Measurements from ENCODE around the gene STARD5. TPM values are rescaled to one million over a fixed set of nuclear protein-coding genes. Genes with fewer than 3 reads are reported as not detected.

Gene STARD5
- total RNA-seq, 4 donors from 2014 or later = 11.2 to 54.5 (median 41.3) TPM

DNA sequence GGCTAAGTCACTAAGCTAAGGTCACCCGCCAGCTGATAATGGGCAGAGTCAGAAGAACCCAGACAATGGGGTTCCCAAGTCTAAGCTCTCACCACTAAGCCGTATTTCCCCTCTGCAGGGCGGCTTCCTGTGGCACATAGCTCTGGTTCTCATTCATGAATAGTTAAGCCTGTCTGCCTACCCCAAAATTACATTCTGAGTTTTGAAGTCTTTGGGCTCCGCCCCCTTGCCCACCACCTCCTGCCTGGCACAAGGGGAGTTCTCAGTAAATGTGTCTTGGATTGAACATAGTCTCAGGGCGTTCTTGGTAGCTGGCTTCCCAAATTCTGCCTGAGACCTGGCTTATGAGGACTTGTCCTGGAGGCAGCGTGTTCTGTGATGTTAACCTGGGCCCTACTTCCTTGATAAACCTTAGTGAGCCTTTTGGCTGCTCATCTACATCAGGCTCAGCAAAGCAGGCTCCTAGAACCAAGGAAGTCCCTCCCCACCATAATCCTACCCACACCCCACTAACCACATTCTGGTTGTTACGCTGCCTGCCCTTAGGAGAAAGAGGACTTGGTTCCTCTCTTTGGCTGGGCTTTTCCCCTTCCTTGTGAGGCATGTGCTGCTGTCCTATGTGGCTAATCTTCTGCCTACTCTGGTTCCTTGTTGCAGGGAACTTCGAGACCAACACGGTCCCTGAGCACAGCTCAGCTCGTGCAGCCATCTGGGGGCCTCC is 54.9 kb downstream of the STARD5 start:
- in situ Hi-C loops (cut with MboI; ENCODE audit: low pct_ligation_motif_present in 1 of 4, low pct_unique_long_range_greater_than_20kb in 1 of 4, low sequenced_read_pairs in 3 of 4) (loop anchor here (5.0 to 25.0 kb wide), 10 partner anchors 114 to 807 kb away; partner anchors contain the start of gene MESD (in 2 of the 4)), intact Hi-C loops (cut with DNase I; ENCODE audit: low total_unique reads) (loop anchor here (5.0 to 10.0 kb wide), 3 partner anchors 56 to 292 kb away; partner anchors contain the start of gene STARD5)
- Histone ChIP-seq H3K36me3 (no peaks in the 10 kb centered on the region), H3K4me1 (peaks cover 4 to 11% (median 7%) of the 10 kb centered on the region in 4 donors), H3K27me3 (no peaks in the 10 kb centered on the region), H3K9me3 (no peaks in the 10 kb centered on the region), H3K27ac (no peak overlapping the region), H3K4me3 (no peak overlapping the region)
- TF ChIP-seq CTCF (IDR thresholded peaks at IDR 0.05) (no peak), POLR2AphosphoS5 (IDR thresholded peaks at IDR 0.05) (no peak), EP300 (IDR thresholded peaks at IDR 0.05; ENCODE audit: low read depth) (no peak), POLR2A (IDR thresholded peaks at IDR 0.05) (no peak)
- WGBS, 2 donors (ENCODE audit: low coverage in 1 of 2) = 90% methylated on average over 10 of the region's 10 CpGs; no CpG with 5 or more reads in 1 of the 2 donors
- DNase-seq = no peak

- in situ Hi-C loops (cut with MboI; ENCODE audit: low pct_ligation_motif_present in 1 of 4, low pct_unique_long_range_greater_than_20kb in 1 of 4, low sequenced_read_pairs in 3 of 4) = loop anchor here (5.0 to 25.0 kb wide), 10 partner anchors 114 to 806 kb away; partner anchors contain the start of gene MESD (in 2 of the 4)
- DNase-seq = no peak
- Histone ChIP-seq H3K27me3 (no peaks in the 10 kb centered on the region), H3K9me3 (no peaks in the 10 kb centered on the region), H3K4me3 (no peak overlapping the region), H3K4me1 (peaks cover 4 to 11% (median 7%) of the 10 kb centered on the region in 4 donors), H3K27ac (no peak overlapping the region), H3K36me3 (no peaks in the 10 kb centered on the region)
- TF ChIP-seq CTCF (IDR thresholded peaks at IDR 0.05) = no peak
- TF ChIP-seq EP300 (IDR thresholded peaks at IDR 0.05; ENCODE audit: low read depth) = no peak
- TF ChIP-seq POLR2AphosphoS5 (IDR thresholded peaks at IDR 0.05) = no peak
- no peak for TF ChIP-seq POLR2A (IDR thresholded peaks at IDR 0.05)
- 67 to 90% methylated on average over 1 to 5 of the region's 5 CpGs for WGBS, 2 donors (ENCODE audit: low coverage in 1 of 2)
- intact Hi-C loops (cut with DNase I; ENCODE audit: low total_unique reads) = loop anchor here (5.0 to 10.0 kb wide), 3 partner anchors 56 to 291 kb away; partner anchors contain the start of gene STARD5
These were observed 55.6 kb downstream of the STARD5 start for GRCh38 chr15:81268340-81268739.

GRCh38 chr15:81265944-81266775 is 57.8 kb downstream of the STARD5 start:
- 3 to 5% methylated on average over 6 to 14 of the region's 14 CpGs for WGBS, 2 donors (ENCODE audit: low coverage in 1 of 2)
- Histone ChIP-seq H3K36me3 (no peaks in the 10 kb centered on the region), H3K27me3 (peaks cover 5% of the 10 kb centered on the region), H3K27ac (no peak overlapping the region), H3K4me1 (peaks cover 4 to 11% (median 7%) of the 10 kb centered on the region in 4 donors), H3K4me3 (peak overlapping the region in 1 of 4 donors; percentile 6), H3K9me3 (no peaks in the 10 kb centered on the region)
- intact Hi-C loops (cut with DNase I; ENCODE audit: low total_unique reads) = loop anchor here (5.0 to 10.0 kb wide), 3 partner anchors 59 to 289 kb away; partner anchors contain the start of gene STARD5
- in situ Hi-C loops (cut with MboI; ENCODE audit: low pct_ligation_motif_present in 1 of 4, low pct_unique_long_range_greater_than_20kb in 1 of 4, low sequenced_read_pairs in 3 of 4) = loop anchor here (5.0 to 25.0 kb wide), 10 partner anchors 111 to 804 kb away; partner anchors contain the start of gene MESD (in 2 of the 4)
- TF ChIP-seq CTCF (IDR thresholded peaks at IDR 0.05) = peak; percentile 76 to 94 (median 86)
- no peak for TF ChIP-seq POLR2AphosphoS5 (IDR thresholded peaks at IDR 0.05)
- TF ChIP-seq POLR2A (IDR thresholded peaks at IDR 0.05) = no peak
- TF ChIP-seq EP300 (IDR thresholded peaks at IDR 0.05; ENCODE audit: low read depth) = no peak
- peak; percentile 86 for DNase-seq

All from transverse colon (tissue), 4 donors.